NB4 (cell line): ENCODE measurements around the gene ATP10A.
A peak's percentile ranks its signal among the peaks of the same experiment; 100 is the strongest.

Source experiments
- MYC ChIP-seq: IDR thresholded peaks from 2 replicates; pipeline ENCODE4 v1.6.1; 2011; ENCODE audit warnings: low read depth, low read length
- POLR2A ChIP-seq: IDR thresholded peaks from 2 replicates; pipeline ENCODE4 v1.6.1; 2011; ENCODE audit warnings: mild to moderate bottlenecking; ENCODE audit not compliant: insufficient read length; ENCODE audit errors: extremely low read depth
- TF ChIP-seq, protein P1 (sequence below): IDR thresholded peaks from one replicate; pipeline ENCODE4 v1.5.1; 2012; ENCODE audit warnings: low read depth, low read length
- TF ChIP-seq, protein P2 (sequence below): IDR thresholded peaks from 2 replicates; pipeline ENCODE4 v1.6.1; 2011; ENCODE audit warnings: low read depth, low read length

DNA sequence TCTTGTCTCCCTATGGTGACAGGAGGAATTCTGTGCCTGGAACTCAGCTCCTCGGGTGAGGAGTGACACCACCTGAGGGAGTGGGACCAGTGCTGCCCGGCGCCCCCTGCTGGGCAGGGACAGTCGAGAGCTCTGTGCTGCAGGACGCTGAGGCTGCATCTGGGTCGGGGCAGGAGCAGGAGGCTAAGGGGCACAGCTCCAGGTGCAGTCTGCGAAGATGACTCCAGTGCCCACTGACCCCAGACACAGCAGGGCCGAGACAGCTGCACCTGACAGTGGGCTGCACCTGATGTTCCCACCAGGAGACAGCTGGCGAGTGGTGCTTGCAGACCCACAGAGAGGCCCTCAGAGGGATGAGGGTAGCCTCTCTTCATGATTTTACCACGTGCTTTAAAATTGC is 152.9 kb downstream of the ATP10A start:
- TF ChIP-seq, protein P1, sequence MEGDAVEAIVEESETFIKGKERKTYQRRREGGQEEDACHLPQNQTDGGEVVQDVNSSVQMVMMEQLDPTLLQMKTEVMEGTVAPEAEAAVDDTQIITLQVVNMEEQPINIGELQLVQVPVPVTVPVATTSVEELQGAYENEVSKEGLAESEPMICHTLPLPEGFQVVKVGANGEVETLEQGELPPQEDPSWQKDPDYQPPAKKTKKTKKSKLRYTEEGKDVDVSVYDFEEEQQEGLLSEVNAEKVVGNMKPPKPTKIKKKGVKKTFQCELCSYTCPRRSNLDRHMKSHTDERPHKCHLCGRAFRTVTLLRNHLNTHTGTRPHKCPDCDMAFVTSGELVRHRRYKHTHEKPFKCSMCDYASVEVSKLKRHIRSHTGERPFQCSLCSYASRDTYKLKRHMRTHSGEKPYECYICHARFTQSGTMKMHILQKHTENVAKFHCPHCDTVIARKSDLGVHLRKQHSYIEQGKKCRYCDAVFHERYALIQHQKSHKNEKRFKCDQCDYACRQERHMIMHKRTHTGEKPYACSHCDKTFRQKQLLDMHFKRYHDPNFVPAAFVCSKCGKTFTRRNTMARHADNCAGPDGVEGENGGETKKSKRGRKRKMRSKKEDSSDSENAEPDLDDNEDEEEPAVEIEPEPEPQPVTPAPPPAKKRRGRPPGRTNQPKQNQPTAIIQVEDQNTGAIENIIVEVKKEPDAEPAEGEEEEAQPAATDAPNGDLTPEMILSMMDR: peak; percentile 71
- TF ChIP-seq POLR2A (no peak), MYC (no peak)
- TF ChIP-seq, protein P2, sequence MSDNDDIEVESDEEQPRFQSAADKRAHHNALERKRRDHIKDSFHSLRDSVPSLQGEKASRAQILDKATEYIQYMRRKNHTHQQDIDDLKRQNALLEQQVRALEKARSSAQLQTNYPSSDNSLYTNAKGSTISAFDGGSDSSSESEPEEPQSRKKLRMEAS: no peak
